ENCODE measurements around the gene AGAP2.

- TF ChIP-seq, protein P1, sequence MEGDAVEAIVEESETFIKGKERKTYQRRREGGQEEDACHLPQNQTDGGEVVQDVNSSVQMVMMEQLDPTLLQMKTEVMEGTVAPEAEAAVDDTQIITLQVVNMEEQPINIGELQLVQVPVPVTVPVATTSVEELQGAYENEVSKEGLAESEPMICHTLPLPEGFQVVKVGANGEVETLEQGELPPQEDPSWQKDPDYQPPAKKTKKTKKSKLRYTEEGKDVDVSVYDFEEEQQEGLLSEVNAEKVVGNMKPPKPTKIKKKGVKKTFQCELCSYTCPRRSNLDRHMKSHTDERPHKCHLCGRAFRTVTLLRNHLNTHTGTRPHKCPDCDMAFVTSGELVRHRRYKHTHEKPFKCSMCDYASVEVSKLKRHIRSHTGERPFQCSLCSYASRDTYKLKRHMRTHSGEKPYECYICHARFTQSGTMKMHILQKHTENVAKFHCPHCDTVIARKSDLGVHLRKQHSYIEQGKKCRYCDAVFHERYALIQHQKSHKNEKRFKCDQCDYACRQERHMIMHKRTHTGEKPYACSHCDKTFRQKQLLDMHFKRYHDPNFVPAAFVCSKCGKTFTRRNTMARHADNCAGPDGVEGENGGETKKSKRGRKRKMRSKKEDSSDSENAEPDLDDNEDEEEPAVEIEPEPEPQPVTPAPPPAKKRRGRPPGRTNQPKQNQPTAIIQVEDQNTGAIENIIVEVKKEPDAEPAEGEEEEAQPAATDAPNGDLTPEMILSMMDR (IDR thresholded peaks at IDR 0.05), result no peak
- no peak for TF ChIP-seq POLR2A (IDR thresholded peaks at IDR 0.05)
These were observed 43.3 kb upstream of the AGAP2 start for GRCh38 chr12:57781801-57782200.
